GM18526 (cell line): ENCODE results near the gene SEC14L2.

Experiments used
- POLR2A ChIP-seq: IDR thresholded peaks from 3 replicates; pipeline ENCODE4 v1.6.1; 2011; ENCODE audit not compliant: insufficient read length; ENCODE audit errors: extremely low read depth

The SEC14L2 gene

GRCh38 chr22:30370641-30371230, 26.1 kb upstream of the SEC14L2 start:
- no peak for TF ChIP-seq POLR2A

- no peak for TF ChIP-seq POLR2A
Observed at GRCh38 chr22:30371321-30371720, 25.5 kb upstream of the SEC14L2 start.

GRCh38 chr22:30371981-30372380, 24.8 kb upstream of the SEC14L2 start:
- no peak for TF ChIP-seq POLR2A

DNA sequence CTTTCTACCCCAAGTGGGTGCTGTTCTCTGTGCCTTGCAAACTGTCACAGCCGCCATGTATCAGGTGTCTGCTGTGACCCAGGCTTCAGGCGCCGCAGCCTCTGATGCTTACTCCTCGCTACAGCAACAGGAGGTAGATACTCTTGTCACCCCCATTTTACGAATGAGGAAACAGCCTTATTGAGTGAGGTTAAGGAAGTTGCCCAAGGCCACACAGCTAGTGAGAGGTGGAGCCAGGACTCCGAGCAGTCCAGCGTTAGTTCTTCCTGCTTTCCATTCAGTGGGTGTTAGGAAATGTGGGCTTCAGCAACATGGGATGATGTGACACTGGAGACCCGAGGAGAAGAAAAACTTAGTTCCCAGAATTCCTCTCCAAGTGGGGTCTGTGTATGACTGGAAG, 23.9 kb upstream of the SEC14L2 start:
- no peak for TF ChIP-seq POLR2A

DNA sequence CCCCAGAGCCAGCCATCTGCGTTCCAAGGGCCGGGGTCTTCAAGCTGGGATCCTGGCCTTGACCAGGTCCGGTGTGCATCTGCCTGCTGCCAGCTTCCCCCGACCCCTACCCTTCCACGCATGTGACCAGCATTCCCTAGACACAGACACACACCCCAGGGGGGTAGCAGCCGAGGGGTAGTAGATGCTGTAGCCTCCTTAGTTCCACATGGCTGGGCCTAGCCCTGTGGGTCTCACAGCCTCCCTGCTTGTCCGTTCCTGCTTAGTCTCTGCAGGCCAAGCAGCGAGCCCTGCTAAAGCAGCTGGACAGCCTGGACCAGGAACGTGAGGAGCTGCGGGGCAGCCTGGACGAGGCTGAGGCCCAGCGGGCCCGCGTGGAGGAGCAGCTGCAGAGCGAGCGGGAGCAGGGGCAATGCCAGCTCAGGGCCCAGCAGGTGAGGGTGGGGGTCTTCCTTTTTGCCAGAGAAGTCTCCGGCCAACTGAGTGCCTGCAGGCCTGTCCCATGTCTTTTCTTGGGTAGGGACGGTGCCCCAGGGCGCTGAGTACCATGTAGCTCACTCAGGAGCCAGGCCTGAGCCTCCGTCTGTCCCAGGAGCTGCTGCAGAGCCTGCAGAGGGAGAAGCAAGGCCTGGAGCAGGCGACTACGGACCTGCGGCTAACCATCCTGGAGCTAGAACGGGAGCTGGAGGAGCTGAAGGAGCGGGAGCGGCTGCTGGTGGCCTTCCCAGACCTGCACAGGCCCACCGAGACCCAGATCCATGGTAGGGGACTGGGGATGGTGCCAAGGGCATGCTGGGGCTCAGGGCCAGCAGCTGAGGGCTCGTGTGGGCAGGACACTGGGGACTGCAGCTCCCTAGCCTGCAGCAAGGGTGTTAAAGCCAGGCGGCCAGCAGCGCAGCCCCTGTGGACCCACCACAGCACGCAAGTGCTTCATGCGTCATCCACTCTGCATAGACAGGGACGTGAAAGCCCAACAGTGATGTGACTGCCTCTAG, 23.2 kb upstream of the SEC14L2 start:
- TF ChIP-seq POLR2A = no peak

DNA sequence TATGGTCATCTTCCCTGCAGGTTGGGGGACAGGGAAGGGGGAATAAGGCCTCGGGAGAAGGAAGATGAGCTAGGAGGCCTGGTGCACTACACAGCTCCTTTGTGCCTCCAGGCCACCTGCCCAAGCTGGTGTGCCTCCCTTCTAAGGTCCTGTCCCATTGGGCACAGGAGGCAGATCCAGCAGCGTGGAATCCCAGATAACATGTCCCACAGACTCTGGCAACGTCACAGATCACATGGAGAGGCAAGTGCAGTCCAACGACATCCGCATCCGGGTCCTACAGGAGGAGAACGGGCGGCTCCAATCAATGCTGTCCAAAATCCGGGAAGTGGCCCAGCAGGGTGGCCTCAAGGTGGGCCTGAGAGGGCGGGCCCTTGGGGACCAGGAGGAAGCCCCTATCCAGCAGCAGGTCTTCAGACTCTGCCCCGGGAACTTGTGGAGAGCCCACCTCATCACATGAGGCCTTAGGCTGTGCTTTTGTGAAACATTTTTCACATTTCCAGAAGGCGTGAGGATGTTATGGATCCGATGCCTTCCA, 21.4 kb upstream of the SEC14L2 start:
- no peak for TF ChIP-seq POLR2A

GRCh38 chr22:30380011-30380410, 16.8 kb upstream of the SEC14L2 start:
- TF ChIP-seq POLR2A = no peak

DNA sequence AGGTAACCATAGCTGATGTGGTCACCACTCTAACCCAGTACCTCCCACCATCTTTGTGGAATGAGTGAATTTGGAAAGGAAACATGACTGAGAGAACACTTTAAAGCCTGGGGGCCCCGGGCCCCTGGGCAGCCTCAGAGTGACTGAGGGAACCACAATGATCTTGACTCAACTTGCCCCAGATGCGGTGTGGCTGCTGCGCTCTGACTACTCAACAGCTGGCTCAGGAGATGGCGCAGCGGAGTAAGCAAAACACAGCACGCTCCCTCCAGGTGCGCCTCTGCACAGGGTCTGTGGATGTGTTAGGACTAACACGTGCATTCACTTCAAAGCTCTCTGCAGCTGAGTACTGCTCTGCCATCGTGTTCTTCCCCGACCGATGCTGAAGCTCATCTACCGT, 15.6 kb upstream of the SEC14L2 start:
- no peak for TF ChIP-seq POLR2A

- TF ChIP-seq POLR2A = no peak
Observed at GRCh38 chr22:30382340-30382739, 14.5 kb upstream of the SEC14L2 start.

GRCh38 chr22:30383061-30383460, 13.8 kb upstream of the SEC14L2 start:
- TF ChIP-seq POLR2A = no peak

DNA sequence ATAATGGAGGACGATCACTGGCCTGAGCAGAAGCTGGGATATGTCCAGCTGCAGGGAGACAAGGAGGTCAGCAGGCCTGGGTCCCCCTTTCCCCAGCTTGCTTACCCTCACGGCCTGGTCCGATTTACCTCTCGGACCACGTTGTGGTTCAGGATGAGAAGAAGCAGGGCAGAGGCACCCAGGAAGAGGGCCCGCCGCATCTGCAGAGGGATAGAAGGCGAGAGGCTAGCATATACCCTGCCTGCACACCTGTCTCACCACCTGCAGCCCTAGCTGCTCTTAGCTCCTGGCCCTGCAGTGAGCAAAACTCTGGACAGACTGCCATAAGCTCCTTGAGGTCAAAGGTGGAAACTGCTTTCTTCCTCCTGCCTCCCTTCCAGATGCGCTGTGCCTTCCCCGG, 10.9 kb upstream of the SEC14L2 start:
- TF ChIP-seq POLR2A = no peak

DNA sequence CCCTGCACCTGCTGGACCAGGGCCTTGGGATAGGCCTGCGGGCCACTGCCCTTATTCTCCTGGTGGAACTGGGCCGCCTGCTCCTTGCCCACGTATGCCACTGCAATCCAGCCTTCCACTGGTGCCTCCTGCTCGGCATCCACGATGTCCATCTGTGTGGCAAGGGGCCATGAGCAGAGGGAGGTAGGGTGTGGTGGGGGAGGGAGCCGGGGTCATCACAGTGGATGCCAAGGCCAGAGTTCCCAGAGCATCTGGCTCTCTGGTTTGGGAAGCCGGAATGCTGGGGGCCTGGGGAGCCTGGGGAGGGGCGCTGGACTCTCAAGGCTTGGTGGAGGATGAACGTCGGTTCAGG, 10.2 kb upstream of the SEC14L2 start:
- no peak for TF ChIP-seq POLR2A

GRCh38 chr22:30386960-30387827, 9.6 kb upstream of the SEC14L2 start, which contains the start of gene RNF215:
TSS of gene RNF215 (minus strand) at chr22:30387411. CDS start at chr22:30387313, 98 bp downstream.
- no peak for TF ChIP-seq POLR2A

GRCh38 chr22:30390974-30391691, 5.7 kb upstream of the SEC14L2 start:
- TF ChIP-seq POLR2A = no peak
